Measurements from ENCODE around the gene EPHB1. TPM values are rescaled to one million over a fixed set of nuclear protein-coding genes. Genes with fewer than 3 reads are reported as not detected.

EPHB1 gene
- total and polyA plus RNA-seq, 2 experiments from 2014 or later: 0.43 to 0.81 TPM

GRCh38 chr3:135051409-135051973, 256.4 kb downstream of the EPHB1 start:
- Histone ChIP-seq H3F3A (ENCODE audit: insufficient read depth) (no peaks in the 10 kb centered on the region), H3K9ac (no peak overlapping the region), H3K9me2 (ENCODE audit: insufficient read depth) (no peaks in the 10 kb centered on the region), H3K27me3 (replicated peaks; ENCODE audit: insufficient read depth) (no peaks in the 10 kb centered on the region), H3K27ac (no peak overlapping the region), H3K4me1 (ENCODE audit: insufficient read depth) (no peaks in the 10 kb centered on the region), H2AFZ (no peak overlapping the region), H3K36me3 (ENCODE audit: low read depth) (no peaks in the 10 kb centered on the region), H3K4me2 (ENCODE audit: unreplicated experiment) (no peak overlapping the region), H3K4me3 (no peak overlapping the region), H4K20me1 (ENCODE audit: insufficient read depth) (no peaks in the 10 kb centered on the region), H3K79me2 (ENCODE audit: insufficient read depth) (no peaks in the 10 kb centered on the region), H3K9me3 (ENCODE audit: low read depth) (no peaks in the 10 kb centered on the region)
- DNase-seq: no peak
- WGBS, 2 experiments (ENCODE audit: low coverage in 1 of 2, low lambda C conversion rate in 2 of 2, missing lambda C conversion rate in 2 of 2): 81 to 82% methylated on average over 4 of the region's 4 CpGs
- in situ Hi-C loops (cut with MboI): no loop called here
- TF ChIP-seq EZH2phosphoT487 (IDR thresholded peaks at IDR 0.05; ENCODE audit: insufficient read depth, low read depth) (no peak), EZH2 (IDR thresholded peaks at IDR 0.05; ENCODE audit: insufficient read depth, poor library complexity, severe bottlenecking) (no peak)

- H2AFZ ChIP-seq: no peak overlapping the region
- H3K4me2 ChIP-seq (ENCODE audit: unreplicated experiment): no peak overlapping the region
- WGBS, 2 experiments (ENCODE audit: low coverage in 1 of 2, low lambda C conversion rate in 2 of 2, missing lambda C conversion rate in 2 of 2): 63 to 80% methylated on average over 5 of the region's 5 CpGs
- no peaks in the 10 kb centered on the region for H3K9me3 ChIP-seq (ENCODE audit: low read depth)
- no peaks in the 10 kb centered on the region for H4K20me1 ChIP-seq (ENCODE audit: insufficient read depth)
- no peak overlapping the region for H3K4me3 ChIP-seq
- no peaks in the 10 kb centered on the region for H3K4me1 ChIP-seq (ENCODE audit: insufficient read depth)
- H3F3A ChIP-seq (ENCODE audit: insufficient read depth): no peaks in the 10 kb centered on the region
- in situ Hi-C loops (cut with MboI): no loop called here
- no peak overlapping the region for H3K9ac ChIP-seq
- H3K9me2 ChIP-seq (ENCODE audit: insufficient read depth): no peaks in the 10 kb centered on the region
- DNase-seq: no peak
- H3K27ac ChIP-seq: no peak overlapping the region
- no peaks in the 10 kb centered on the region for H3K79me2 ChIP-seq (ENCODE audit: insufficient read depth)
- H3K27me3 ChIP-seq (replicated peaks; ENCODE audit: insufficient read depth): no peaks in the 10 kb centered on the region
- TF ChIP-seq EZH2 (IDR thresholded peaks at IDR 0.05; ENCODE audit: insufficient read depth, poor library complexity, severe bottlenecking): no peak
- TF ChIP-seq EZH2phosphoT487 (IDR thresholded peaks at IDR 0.05; ENCODE audit: insufficient read depth, low read depth): no peak
- H3K36me3 ChIP-seq (ENCODE audit: low read depth): no peaks in the 10 kb centered on the region
Measured at GRCh38 chr3:135055449-135055848, 260.4 kb downstream of the EPHB1 start.

- Histone ChIP-seq H3K9ac (no peak overlapping the region), H3K36me3 (ENCODE audit: low read depth) (no peaks in the 10 kb centered on the region), H3K79me2 (ENCODE audit: insufficient read depth) (no peaks in the 10 kb centered on the region), H4K20me1 (ENCODE audit: insufficient read depth) (no peaks in the 10 kb centered on the region), H2AFZ (no peak overlapping the region), H3K4me1 (ENCODE audit: insufficient read depth) (no peaks in the 10 kb centered on the region), H3K4me3 (no peak overlapping the region), H3F3A (ENCODE audit: insufficient read depth) (no peaks in the 10 kb centered on the region), H3K9me3 (ENCODE audit: low read depth) (no peaks in the 10 kb centered on the region), H3K4me2 (ENCODE audit: unreplicated experiment) (no peak overlapping the region), H3K27ac (no peak overlapping the region), H3K9me2 (ENCODE audit: insufficient read depth) (no peaks in the 10 kb centered on the region), H3K27me3 (replicated peaks; ENCODE audit: insufficient read depth) (no peaks in the 10 kb centered on the region)
- TF ChIP-seq EZH2phosphoT487 (IDR thresholded peaks at IDR 0.05; ENCODE audit: insufficient read depth, low read depth) (no peak), EZH2 (IDR thresholded peaks at IDR 0.05; ENCODE audit: insufficient read depth, poor library complexity, severe bottlenecking) (no peak)
- 78 to 84% methylated on average over 7 of the region's 7 CpGs for WGBS, 2 experiments (ENCODE audit: low coverage in 1 of 2, low lambda C conversion rate in 2 of 2, missing lambda C conversion rate in 2 of 2)
- in situ Hi-C loops (cut with MboI): no loop called here
- no peak for DNase-seq
Measured at GRCh38 chr3:135056084-135056730, 261.1 kb downstream of the EPHB1 start.

- TF ChIP-seq EZH2 (IDR thresholded peaks at IDR 0.05; ENCODE audit: insufficient read depth, poor library complexity, severe bottlenecking) (no peak), EZH2phosphoT487 (IDR thresholded peaks at IDR 0.05; ENCODE audit: insufficient read depth, low read depth) (no peak)
- no peaks in the 10 kb centered on the region for H3K36me3 ChIP-seq (ENCODE audit: low read depth)
- H3K27me3 ChIP-seq (replicated peaks; ENCODE audit: insufficient read depth): no peaks in the 10 kb centered on the region
- in situ Hi-C loops (cut with MboI): no loop called here
- WGBS, 2 experiments (ENCODE audit: low coverage in 1 of 2, low lambda C conversion rate in 2 of 2, missing lambda C conversion rate in 2 of 2): 54 to 58% methylated on average over 6 of the region's 6 CpGs
- no peaks in the 10 kb centered on the region for H3F3A ChIP-seq (ENCODE audit: insufficient read depth)
- no peak overlapping the region for H3K4me2 ChIP-seq (ENCODE audit: unreplicated experiment)
- H4K20me1 ChIP-seq (ENCODE audit: insufficient read depth): no peaks in the 10 kb centered on the region
- no peak overlapping the region for H3K4me3 ChIP-seq
- no peak overlapping the region for H3K27ac ChIP-seq
- no peaks in the 10 kb centered on the region for H3K79me2 ChIP-seq (ENCODE audit: insufficient read depth)
- H3K9me2 ChIP-seq (ENCODE audit: insufficient read depth): no peaks in the 10 kb centered on the region
- no peaks in the 10 kb centered on the region for H3K9me3 ChIP-seq (ENCODE audit: low read depth)
- no peak for DNase-seq
- H3K9ac ChIP-seq: no peak overlapping the region
- H3K4me1 ChIP-seq (ENCODE audit: insufficient read depth): no peaks in the 10 kb centered on the region
- H2AFZ ChIP-seq: no peak overlapping the region
Measured at GRCh38 chr3:135056733-135057310, 261.8 kb downstream of the EPHB1 start.
